ENCODE measurements around the gene CFAP45. TPM values are rescaled to one million over a fixed set of nuclear protein-coding genes. Genes with fewer than 3 reads are reported as not detected.

The CFAP45 gene
- total RNA-seq, 2 donors from 2014 or later, result 0.38 to 3.0 TPM

DNA sequence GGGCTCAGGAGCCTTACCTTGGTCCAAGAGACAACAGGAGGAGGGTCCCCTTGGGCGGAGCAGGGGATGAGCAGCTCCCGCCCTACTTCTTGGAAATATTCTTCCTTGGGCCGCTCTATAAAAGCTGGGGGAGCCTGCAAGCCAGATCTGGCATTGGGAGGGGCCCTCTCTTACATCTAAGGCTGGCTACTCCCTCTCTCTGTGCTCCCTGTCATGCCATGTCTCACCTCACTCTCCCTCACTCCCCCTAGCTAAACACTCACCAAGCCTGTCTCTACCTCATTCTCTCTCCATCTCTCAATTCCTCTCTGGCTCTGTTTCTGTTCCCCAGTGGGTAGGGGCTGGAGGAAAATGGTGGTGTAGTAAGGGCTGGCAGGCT is 31.8 kb upstream of the CFAP45 start:
- H3K4me3 Mint-ChIP-seq, result no peak overlapping the region
- H3K9me3 Mint-ChIP-seq, result no peaks in the 10 kb centered on the region
- peaks cover 0 to 6% of the 10 kb centered on the region in 2 donors for H3K27me3 Mint-ChIP-seq
- no peak overlapping the region for H3K27ac Mint-ChIP-seq
- no peaks in the 10 kb centered on the region for H3K36me3 Mint-ChIP-seq
- DNase-seq (ENCODE audit: low spot score) (no peak), ATAC-seq (no peak)
- peaks cover 5 to 12% of the 10 kb centered on the region in 2 donors for H3K4me1 Mint-ChIP-seq (ENCODE audit: low read depth in 2 of 2)

DNA sequence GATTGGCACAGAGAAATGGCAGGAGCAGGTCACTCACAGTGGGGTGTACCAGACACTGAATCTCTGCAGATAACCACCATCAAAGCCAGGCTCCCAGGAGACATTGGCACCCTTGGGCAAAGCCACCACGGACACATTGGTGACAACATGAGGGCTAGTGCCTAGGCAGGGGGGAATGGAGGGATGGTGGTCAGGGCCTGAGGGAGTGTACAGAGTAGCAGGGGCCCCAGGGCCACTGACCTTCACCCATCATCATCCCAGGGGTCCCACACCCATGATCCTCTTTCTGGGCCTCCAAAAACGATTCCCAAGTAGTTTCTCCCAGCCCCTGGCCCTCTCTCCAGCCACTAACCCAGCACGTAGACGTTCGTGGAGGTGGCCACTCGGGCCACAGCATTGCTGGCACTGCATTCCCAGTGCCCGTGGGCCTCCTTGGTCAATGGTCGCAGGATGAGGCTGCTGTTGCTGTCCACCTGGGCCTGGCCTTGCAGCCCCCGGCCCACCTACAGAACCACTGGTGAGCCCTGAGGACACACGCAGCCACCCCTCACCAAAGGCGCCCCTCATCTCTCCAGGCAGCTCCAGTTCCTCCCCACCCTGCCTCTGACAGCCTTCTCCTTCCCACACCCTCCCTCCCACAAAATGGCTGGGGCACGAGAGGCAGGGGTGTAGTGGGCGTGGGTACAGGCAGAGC is 31.3 kb upstream of the CFAP45 start:
- DNase-seq (ENCODE audit: low spot score) (no peak), ATAC-seq (no peak)
- no peak overlapping the region for H3K27ac Mint-ChIP-seq
- no peaks in the 10 kb centered on the region for H3K36me3 Mint-ChIP-seq
- H3K4me1 Mint-ChIP-seq (ENCODE audit: low read depth in 2 of 2), result peaks cover 9 to 15% of the 10 kb centered on the region in 2 donors
- no peaks in the 10 kb centered on the region for H3K9me3 Mint-ChIP-seq
- H3K4me3 Mint-ChIP-seq, result no peak overlapping the region
- peaks cover 0 to 6% of the 10 kb centered on the region in 2 donors for H3K27me3 Mint-ChIP-seq

DNA sequence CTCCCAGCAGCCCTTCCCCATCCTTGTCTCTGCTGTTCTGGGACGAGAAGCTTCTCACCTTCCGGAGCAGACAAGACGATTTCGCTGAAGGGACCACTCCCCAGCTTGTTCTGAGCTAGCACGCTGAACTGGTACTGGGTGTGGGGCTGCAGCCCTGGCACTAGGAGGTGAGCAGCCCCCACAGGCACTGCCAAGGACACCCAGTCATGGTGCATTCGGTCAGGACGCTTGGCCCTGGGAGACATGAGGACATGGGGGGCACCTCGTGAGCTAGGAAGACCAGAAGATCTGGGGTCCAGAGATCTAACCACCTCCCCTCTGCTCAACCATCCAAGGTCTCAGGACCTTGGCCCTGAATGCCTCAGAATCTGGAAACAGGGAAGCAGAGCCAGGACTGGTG is 30.7 kb upstream of the CFAP45 start:
- H3K27me3 Mint-ChIP-seq, result peaks cover 0 to 6% of the 10 kb centered on the region in 2 donors
- H3K36me3 Mint-ChIP-seq, result no peaks in the 10 kb centered on the region
- no peak overlapping the region for H3K4me3 Mint-ChIP-seq
- peaks cover 13 to 20% of the 10 kb centered on the region in 2 donors for H3K4me1 Mint-ChIP-seq (ENCODE audit: low read depth in 2 of 2)
- ATAC-seq, result no peak
- DNase-seq (ENCODE audit: low spot score), result no peak
- H3K9me3 Mint-ChIP-seq, result no peaks in the 10 kb centered on the region
- no peak overlapping the region for H3K27ac Mint-ChIP-seq

DNA sequence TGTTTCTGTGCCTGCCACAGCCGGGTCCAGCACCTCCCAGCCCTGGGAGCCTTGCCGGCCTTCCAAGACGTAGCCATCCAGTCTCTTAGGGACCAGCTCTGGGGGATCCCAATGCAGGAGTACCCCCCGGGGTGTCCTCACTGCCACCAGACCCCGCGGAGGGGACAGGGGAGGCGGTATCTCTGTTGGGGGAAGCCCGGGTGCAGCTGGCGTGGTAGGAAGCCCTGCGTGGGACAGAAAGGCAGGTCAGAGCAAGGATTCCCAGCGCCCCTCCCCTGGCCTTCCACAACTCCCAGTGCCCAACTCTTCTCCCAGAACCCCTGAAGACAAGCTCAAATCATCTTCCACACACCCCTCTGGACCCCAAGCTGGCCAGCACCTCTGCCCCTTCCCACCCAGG is 30.3 kb upstream of the CFAP45 start:
- Mint-ChIP-seq H3K9me3 (no peaks in the 10 kb centered on the region), H3K4me3 (no peak overlapping the region), H3K27ac (no peak overlapping the region), H3K4me1 (ENCODE audit: low read depth in 2 of 2) (peaks cover 17 to 24% of the 10 kb centered on the region in 2 donors), H3K27me3 (peaks cover 0 to 3% of the 10 kb centered on the region in 2 donors), H3K36me3 (no peaks in the 10 kb centered on the region)
- no peak for ATAC-seq
- DNase-seq (ENCODE audit: low spot score), result no peak

DNA sequence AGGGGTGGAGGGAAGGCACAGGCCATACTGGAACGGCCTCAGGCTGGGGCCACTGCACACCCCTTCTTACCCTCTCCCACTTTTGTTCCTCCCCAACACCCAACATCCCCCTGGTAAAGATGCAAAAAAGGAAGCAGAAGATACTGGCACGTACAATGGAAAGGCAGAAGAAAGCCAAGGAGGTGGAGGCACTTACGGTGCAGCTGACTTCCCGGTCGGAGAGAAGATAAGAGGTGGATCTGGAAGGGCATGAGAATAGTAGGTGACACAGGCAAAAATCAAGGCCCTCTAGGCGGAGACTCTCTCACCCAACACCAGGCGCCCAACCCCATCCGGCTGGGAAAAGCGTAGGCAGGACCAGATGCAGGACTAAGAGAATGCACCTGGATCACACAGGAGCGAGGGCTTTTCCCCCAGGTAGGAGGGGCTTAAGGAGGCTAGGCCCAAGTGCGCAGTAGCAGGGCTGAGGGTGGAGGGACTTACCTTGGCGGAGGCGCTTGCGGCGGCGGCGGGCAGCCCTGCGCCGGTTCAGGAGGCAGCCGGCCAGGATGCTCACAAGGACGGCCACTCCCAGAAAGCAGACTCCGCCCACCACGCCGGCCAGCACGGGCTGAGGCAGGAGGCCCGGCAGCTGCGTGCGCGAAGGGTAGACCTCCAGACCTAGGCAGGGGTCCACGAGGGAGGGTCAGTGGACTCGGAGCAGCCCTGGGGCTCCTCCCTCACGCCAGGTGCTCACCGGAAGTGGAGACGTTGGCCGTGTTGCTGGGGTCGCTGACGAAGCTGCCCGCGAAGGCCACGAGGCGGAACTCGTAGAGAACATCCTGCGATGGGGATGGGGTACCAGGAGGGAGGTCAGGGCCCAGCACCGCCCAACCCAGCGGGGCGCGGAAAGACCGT is 29.4 kb upstream of the CFAP45 start:
- Mint-ChIP-seq H3K4me3 (no peak overlapping the region), H3K36me3 (no peaks in the 10 kb centered on the region), H3K9me3 (no peaks in the 10 kb centered on the region), H3K27ac (no peak overlapping the region), H3K4me1 (ENCODE audit: low read depth in 2 of 2) (peaks cover 18 to 24% of the 10 kb centered on the region in 2 donors), H3K27me3 (no peaks in the 10 kb centered on the region)
- no peak for ATAC-seq
- no peak for DNase-seq (ENCODE audit: low spot score)

DNA sequence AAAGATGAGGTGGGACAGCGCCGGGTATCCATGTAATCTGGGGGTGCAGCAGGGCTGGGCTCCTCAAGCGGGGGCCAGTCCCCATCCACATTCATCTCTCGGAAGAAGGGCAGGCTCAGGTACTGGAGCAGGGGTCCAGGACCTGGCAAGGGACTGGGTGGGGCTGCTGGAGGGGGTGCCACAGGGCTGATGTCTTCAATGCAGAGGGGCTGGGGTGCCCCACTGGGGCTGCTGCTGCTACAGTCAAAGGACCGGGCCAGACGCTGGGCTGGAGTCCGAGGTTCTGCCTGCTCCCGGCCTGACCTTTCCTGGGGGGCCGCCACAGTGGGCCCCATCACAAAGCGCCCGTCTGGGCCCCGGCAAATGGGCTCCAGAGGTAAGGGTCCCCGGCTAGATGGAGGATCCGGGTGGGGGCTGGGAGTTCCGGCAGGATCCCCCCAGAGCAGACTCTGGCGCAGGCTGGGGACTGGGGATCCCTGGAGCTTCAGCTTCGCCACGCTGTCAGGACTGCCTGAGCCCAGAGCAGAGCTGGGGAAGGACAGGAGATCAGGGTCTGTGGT is 28.6 kb upstream of the CFAP45 start:
- ATAC-seq (no peak), DNase-seq (ENCODE audit: low spot score) (no peak)
- H3K27me3 Mint-ChIP-seq, result no peaks in the 10 kb centered on the region
- H3K4me1 Mint-ChIP-seq (ENCODE audit: low read depth in 2 of 2), result peaks cover 23 to 32% of the 10 kb centered on the region in 2 donors
- H3K36me3 Mint-ChIP-seq, result peaks cover 5% of the 10 kb centered on the region
- no peaks in the 10 kb centered on the region for H3K9me3 Mint-ChIP-seq
- H3K4me3 Mint-ChIP-seq, result no peak overlapping the region
- no peak overlapping the region for H3K27ac Mint-ChIP-seq

DNA sequence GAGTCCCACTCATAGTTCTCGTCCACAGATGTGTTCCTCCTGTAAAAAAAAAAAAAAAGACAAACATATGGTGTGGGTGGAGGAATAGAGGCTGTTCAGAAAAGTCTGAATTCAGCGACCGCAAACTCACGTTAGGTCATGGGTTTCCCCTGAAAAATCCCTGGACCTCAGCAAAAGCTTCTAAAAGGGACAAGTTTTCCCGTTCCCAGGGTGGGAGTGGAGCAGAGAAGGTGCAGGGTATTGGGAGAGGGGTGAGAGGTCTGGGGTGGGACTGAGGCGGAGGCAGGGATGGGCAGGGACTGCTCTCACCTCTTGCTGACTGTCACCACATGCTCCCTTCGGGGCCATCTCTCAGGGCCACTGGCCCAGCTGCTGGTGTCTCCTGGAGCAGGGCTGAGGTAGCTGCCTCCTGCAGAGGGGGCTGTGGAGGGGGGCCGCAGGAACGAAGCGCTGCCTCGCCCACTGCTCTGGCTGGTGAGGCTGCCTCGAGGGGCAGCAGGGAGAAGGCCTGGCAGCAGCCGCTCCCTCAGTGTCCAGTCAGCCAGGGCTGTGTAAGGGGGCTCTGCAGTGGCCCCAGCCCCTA is 28.0 kb upstream of the CFAP45 start:
- Mint-ChIP-seq H3K4me3 (no peak overlapping the region), H3K27ac (no peak overlapping the region), H3K27me3 (no peaks in the 10 kb centered on the region), H3K4me1 (ENCODE audit: low read depth in 2 of 2) (peaks cover 30 to 39% of the 10 kb centered on the region in 2 donors), H3K36me3 (peaks cover 6% of the 10 kb centered on the region), H3K9me3 (no peaks in the 10 kb centered on the region)
- ATAC-seq (no peak), DNase-seq (ENCODE audit: low spot score) (no peak)

DNA sequence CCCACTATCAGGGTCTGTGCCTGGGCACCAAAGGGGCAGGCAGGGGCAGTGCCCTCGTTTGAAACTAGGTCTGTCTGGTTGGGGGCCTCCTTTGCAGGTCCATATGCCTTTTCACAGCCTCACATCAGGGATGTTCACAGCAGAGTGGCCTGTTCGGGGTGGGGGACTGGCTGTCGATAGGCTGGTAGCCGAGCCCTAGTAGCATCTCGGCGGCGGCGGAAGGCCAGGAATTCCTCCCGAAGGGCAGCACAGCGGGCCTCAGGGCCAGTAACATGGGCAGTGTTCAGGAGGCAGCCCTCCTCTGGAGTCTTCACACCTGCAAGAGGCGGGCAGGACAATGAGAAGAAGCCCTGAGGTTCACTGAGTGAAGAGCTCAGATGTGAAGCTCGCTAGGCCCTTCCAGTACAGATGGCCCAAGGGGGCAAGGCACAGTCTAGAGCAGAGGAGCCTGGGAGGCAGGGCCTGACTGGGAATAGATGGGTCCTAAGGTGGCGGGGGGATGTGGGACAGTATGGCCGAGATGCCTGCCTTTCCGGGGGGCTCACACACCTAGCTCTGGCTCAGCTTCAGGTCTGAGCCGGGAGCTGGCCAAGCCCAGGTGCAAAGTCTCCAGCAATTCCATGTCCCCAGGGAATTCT is 27.4 kb upstream of the CFAP45 start:
- no peaks in the 10 kb centered on the region for H3K27me3 Mint-ChIP-seq

DNA sequence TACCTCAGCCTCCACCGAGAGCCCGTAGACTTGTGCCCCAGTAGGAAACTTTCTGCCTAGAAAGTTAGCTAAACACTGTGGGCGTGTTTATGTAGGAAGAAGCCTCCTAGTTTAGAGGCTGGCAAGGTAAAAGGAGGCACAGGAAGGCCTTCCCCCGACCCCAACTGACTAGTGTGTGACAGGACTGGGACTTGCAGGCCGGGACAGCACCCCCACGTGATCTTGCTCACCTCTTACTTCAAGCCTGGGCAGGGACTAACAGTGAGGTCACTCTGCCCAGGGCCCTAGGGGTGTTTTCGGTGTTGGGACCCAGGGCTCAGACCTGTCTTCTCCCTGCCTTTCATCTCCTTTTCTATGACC is 25.7 kb upstream of the CFAP45 start:
- Mint-ChIP-seq H3K9me3 (no peaks in the 10 kb centered on the region), H3K4me1 (ENCODE audit: low read depth in 2 of 2) (peaks cover 50 to 58% of the 10 kb centered on the region in 2 donors), H3K27me3 (no peaks in the 10 kb centered on the region), H3K4me3 (peak overlapping the region; percentile 93), H3K36me3 (peaks cover 6% of the 10 kb centered on the region), H3K27ac (peak overlapping the region; percentile 89 to 95)
- peak in 1 of 2 donors; percentile 1 for ATAC-seq
- no peak for DNase-seq (ENCODE audit: low spot score)

More for the DNA sequence above, 27.4 kb upstream of the CFAP45 start:
- Mint-ChIP-seq H3K36me3 (peaks cover 6% of the 10 kb centered on the region), H3K4me1 (ENCODE audit: low read depth in 2 of 2) (peaks cover 36 to 43% of the 10 kb centered on the region in 2 donors), H3K27ac (no peak overlapping the region), H3K4me3 (no peak overlapping the region), H3K9me3 (no peaks in the 10 kb centered on the region)
- no peak for ATAC-seq
- DNase-seq (ENCODE audit: low spot score), result no peak

DNA sequence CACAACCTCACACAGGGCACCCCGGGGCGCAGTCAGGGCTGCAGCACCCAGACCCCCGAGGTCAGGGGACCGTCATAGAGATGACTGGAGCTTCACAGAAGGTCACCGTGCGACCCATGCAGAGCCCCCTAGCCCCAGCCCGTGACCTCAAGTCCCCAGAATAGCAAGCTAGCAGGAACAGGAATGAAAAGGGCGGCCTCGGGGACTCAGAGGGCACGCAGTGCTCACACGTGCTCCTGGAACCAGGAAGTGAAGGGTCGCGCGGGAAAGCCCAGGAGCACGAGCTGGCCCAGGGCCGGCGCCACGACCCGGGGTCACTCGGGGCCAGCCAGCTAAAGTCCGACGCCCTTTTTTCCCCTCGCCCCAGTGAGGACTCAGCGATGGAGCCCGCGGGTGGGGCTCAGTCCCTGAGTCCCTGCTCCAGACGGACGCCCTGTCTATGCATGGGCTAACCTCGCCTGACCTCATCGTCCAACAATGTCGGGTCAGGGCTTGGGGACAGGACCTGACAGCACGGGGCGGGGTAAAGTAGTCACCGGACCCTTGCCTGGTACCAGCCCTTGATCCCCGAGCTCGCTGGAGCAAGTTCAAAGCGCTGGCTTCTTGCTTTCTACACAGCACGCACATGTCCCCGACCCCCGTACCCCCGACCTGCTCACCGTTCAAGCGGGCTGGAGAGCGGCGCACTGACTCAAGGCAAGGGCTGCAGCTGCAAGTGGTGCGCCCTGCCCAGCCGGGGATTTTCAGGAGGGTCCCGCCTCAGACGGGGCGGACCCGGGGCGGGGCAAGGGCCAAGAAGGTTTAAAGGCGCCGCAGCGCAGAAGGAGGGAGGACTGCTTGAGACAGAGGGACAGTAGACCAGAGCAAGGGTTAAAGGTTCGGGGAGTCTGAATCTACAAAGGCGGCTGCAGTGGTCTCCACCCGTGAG is 25.1 kb upstream of the CFAP45 start, which contains the start of gene TAGLN2:
Gene TAGLN2, minus strand, starts transcription at position 717 of the 928 bp plus-strand sequence. CDS start 4,998 bp downstream, outside the sequence.
- Mint-ChIP-seq H3K9me3 (no peaks in the 10 kb centered on the region), H3K36me3 (peaks cover 6% of the 10 kb centered on the region)

DNA sequence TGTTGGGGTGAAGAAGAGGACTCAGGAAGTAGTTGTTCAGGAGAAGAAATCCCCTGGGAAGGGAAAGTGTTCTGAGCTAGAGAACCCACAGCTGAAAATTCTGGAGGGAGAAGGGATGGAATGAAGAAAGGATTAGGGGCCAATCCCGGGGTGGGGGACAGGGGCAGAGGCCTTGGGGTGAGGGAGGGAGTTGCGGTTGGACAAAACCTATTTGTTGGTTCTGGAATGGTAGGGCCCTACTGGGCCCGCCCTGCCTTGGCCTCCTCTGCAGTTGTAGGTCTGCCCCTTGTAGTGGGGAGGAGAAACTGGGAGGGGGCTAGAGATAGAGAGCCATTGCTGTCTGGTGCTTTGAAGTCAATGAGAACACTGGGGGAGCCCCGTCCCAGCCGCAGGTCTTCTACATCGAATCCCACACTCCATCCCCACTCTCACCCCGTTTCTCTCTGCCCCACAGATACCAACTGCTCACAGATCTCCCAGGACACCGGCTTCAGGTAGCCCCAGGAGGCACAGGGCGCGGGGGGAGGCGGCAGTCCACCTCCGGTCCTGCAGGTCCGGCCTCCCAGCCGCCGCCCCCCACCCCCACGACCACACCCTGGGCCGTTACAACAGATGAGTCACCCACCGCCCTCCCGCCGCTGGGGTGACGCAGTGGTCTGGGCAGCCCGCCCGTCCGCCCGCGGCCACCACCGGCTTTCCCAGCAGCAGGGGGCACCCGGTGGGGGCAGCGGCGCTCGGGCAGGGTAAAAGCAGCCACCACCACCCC is 24.2 kb upstream of the CFAP45 start:
- Mint-ChIP-seq H3K4me3 (peak overlapping the region; percentile 93), H3K4me1 (ENCODE audit: low read depth in 2 of 2) (peaks cover 54 to 69% of the 10 kb centered on the region in 2 donors), H3K9me3 (no peaks in the 10 kb centered on the region), H3K27me3 (no peaks in the 10 kb centered on the region), H3K36me3 (peaks cover 6% of the 10 kb centered on the region), H3K27ac (peak overlapping the region; percentile 89 to 95)
- ATAC-seq (peak; percentile 67 to 74), DNase-seq (ENCODE audit: low spot score) (peak; percentile 90)

More for the DNA sequence above, 25.1 kb upstream of the CFAP45 start, which contains the start of gene TAGLN2:
- DNase-seq (ENCODE audit: low spot score) (peak; percentile 91), ATAC-seq (peak; percentile 85 to 88)
- Mint-ChIP-seq H3K27me3 (no peaks in the 10 kb centered on the region), H3K4me3 (peak within 1 kb of the TSS; percentile 93), H3K4me1 (ENCODE audit: low read depth in 2 of 2) (peaks cover 54 to 62% of the 10 kb centered on the region in 2 donors), H3K27ac (peak within 1 kb of the TSS; percentile 89 to 95)

Data from natural killer cell treated with Interleukin-12 subunit alpha and Interleukin-12 subunit beta and Interleukin-15 and Interleukin-18, amount 100 ng/mL, for 72 hours (primary cell).